NCI-H2029 treated with DMSO at 0.1 percent for 48 hours (cell line): ENCODE data around the gene DOCK3.
A peak's percentile ranks its signal among the peaks of the same experiment; 100 is the strongest.
"Not testable (repeated sequence)": the region's sequence is repeated elsewhere in the genome, so short reads cannot be mapped to it uniquely, and the experiment has no call there.

ENCODE experiments used
- DNase-seq: peaks from one replicate; lab custom pipeline; 2025; lab: John Stamatoyannopoulos, UW

The DOCK3 gene

DNA sequence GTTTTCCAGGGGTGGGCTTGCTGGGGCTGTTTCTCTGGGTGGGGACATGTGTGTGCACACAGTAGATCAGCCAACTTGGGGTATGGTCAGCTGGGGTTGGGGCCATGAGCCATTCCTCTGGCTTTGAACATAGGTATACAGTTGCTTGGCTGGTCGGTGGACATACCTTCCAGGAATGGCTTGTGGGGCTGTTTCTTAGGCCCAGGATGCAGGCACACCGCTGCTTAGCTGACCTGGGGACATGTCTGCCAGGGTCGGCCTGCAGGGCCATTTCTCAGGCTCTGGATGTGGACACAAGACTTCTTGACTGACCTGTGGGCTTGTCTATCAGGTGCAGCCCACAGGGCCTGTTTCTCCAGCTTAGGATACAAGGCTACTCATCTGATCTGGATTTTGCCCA lies 130.6 kb downstream of the DOCK3 start:
- no peak for DNase-seq

DNA sequence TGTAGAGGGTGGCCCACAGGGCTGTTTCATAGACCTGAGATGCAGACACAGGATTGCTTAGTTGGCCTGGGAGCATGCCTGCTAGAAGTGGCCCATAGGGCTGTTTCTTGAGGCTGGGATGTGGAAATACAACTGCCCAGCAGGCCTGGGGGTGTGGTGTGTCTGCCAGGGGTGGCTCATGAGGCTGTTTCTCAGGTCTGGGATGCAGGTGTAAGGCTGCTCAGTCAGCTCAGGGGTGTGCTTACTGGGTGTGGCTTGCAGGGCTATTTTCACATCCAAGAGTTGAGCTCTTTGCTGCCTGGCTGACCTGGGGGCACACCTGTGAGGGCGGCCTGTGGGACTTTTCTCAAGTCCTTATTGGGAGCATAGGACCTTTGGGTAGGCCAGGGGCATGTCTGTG lies 131.3 kb downstream of the DOCK3 start:
- DNase-seq = no peak

GRCh38 chr3:50806806-50807205 lies 132.1 kb downstream of the DOCK3 start:
- DNase-seq = no peak

- peak; percentile 38 for DNase-seq
Observed at GRCh38 chr3:50807266-50807665, 132.5 kb downstream of the DOCK3 start.

DNA sequence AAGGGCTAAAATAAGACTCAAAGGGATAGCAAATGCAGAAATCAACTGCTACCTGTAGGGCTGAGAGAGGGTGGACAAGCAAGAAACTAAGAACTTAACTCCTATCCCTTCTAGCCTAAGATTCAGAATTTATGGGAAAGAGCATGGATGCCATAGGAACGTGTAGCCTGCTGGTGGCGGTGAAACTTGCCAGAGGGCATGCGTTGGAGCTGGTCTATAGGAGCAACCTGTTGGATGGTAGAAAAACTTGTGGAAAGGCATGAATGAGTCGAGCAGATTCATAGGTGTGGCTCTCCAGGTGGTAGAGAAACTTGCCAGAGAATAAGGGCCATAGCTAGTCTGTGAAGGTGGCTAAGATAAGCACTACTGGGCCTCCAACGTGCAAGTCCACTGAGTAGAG lies 137.2 kb downstream of the DOCK3 start:
- no peak for DNase-seq

GRCh38 chr3:50815844-50816243 lies 141.1 kb downstream of the DOCK3 start:
- DNase-seq = no peak

DNA sequence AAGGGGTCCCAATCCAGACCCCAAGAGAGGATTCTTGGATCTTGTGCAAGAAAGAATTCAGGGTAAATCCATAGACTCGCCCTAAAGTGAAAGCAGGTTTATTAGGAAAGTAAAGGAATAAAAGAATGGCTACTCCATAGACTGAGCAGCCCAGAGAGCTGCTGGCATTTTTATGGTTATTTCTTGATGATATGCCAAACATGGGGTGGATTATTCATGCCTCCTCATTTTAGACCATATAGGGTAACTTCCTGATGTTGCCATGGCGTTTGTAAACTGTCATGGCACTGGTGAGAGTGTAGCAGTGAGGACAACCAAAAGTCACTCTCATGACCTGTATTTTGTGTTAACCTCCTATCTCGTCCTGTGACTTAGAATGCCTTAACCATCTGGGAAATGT lies 142.2 kb downstream of the DOCK3 start:
- DNase-seq = no peak

- no peak for DNase-seq
Observed at GRCh38 chr3:50817756-50818529, 143.2 kb downstream of the DOCK3 start.

GRCh38 chr3:50819882-50820281 lies 145.2 kb downstream of the DOCK3 start:
- DNase-seq = no peak

- no peak for DNase-seq
Observed at GRCh38 chr3:50825841-50826240, 151.1 kb downstream of the DOCK3 start.

DNA sequence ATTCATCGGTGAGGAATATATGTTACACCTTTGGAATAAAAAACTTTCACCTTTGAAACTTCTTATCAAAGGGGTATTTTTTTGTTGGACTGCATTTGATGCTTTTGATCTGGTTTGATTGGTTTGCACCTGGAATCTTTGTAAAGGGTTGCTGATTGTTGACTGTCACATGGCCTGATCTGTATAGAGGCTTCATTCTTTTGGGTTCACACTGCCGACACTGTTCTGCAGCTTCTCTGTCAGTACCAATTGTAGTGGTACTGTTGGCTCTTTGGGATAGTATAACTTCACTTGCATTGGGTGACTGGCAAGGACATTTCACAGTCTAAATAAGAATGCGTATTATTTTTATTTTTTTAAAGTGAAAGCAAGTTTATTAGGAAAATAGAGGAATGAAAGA lies 155.7 kb downstream of the DOCK3 start:
- no peak for DNase-seq

DNA sequence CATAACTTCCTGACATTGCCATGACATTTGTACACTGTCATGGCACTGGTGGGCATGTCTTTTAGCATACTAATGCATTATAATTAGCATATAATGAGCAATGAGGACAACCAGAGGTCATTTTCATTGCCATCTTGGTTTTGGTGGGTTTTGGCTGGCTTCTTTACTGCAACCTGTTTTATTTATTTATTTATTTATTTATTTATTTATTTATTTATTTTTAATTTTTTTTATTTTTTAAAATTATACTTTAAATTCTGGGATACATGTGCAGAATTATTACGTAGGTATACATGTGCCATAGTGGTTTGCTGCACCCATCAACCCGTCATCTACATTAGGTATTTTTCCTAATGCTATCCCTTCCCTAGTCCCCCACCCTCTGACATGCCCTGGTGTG lies 156.3 kb downstream of the DOCK3 start:
- not testable (repeated sequence) for DNase-seq

DNA sequence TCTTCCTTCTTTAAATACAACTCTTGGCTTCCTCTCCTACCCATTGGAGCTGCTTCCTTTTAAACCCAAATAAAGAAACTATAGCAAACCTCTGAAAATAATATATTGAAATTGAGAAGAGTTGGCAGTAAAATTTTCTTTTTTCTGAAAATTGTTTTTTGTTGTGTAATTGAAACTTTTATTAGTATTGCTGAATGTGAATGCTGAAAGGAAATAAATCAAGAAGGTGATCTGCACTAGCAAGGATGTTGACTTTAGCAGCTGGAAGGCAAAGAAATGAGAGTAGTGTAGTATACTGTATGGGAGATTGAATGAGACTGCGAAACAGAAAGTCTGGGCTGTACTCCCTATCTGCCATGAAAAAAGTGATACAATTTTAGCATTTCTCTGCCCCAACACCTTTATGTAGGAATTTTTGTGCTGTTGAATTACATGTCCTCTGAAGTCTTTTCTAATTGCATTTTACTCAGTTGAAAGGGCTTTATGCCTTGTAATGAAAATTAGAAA lies 166.3 kb downstream of the DOCK3 start:
- DNase-seq = no peak

DNA sequence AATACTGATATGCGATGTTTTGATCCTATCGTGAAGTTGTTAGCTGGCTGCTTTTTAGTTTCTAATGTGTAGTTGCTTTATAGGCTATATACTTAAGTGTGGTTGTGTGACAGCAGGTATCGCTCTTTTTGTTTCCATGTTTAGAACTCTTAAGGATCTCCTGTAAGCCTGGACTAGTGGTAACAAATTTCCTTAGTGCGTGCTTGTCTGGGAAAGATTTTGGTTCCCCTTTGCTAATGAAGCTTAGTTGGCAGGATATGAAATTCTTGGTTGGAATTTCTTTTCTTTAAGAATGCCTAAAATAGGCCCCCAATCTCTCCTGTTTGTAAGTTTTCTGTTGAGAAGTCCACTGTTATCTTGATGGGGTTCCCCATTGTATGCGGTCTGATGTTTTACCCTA lies 173.6 kb downstream of the DOCK3 start:
- DNase-seq = no peak

GRCh38 chr3:50850639-50851511 lies 176.1 kb downstream of the DOCK3 start:
- no peak for DNase-seq

DNA sequence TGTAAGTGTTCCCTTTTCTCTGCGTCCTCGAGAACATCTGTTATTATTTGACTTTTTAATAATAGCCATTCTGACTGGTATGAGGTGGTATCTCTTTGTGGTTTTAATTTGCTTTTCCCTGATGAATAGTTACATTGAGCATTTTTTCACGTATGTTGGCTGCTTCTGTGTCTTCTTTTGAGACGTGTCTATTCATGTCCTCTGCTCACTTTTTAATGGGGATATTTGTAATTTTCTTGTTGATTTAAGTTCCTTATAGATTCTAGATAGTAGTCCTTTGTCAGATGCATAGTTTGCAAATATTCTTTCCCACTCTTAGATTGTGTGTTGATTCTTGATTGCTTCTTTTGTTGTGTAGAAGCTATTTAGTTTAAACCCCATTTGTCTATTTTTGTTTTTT lies 179.2 kb downstream of the DOCK3 start:
- DNase-seq = no peak

- no peak for DNase-seq
Observed at GRCh38 chr3:50862221-50862620, 187.5 kb downstream of the DOCK3 start.

DNA sequence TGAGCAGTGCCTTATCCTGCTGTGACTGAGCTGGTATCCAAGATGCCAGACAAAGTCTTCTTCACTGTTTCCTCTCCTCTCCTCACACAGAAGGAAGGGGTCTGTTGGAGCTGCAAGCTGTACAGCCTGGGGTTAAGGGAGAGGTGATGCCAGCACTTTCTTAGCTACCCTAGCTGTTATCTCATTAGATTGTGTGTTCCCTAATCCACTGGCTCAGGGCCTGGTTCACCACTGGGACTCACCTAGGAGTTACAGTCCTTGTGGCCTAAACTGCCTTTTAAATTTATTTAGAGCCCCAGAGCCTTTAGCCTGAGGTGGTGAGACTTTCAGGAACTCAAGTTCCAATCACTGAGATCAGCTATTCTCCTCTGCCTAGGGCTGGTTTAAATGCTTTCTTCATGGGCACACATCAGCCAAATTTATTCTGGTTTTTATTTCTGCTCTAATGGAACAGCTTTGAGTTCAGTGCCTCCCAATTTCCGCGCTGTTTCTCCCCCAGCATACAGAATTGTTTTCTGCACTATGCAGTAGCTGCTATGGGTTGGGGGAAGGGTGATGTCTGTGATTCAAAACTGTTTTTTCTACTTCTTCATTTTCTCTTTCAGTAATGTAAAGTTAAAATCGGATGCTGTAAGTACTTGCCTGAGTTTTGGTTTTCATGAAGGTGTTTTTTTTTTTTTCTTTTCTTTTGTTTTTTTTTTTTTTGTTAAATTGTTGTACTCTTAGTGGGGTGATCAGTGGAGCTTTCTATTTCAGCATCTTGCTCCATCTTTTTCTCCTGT lies 198.8 kb downstream of the DOCK3 start:
- no peak for DNase-seq

- DNase-seq = not testable (repeated sequence)
Observed at GRCh38 chr3:50874876-50875275, 200.1 kb downstream of the DOCK3 start.

DNA sequence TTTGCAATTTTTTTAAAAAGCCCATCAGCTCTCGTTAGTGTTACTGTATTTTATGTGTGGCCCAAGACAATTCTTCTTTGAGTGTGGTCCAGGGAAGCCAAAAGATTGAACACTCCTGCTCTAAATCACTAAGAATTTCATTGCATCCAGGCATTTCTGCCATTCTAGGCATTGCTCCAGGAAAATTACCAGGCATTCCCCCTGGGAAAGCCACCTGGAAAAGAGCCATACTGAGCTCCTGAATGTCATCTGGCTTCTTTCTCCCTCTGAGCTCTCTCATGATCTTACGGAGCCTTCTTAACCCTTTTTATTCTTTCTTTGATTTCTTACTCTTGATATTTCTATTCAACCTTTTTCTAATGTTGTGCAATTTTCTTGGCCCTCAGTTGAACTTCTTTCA lies 202.2 kb downstream of the DOCK3 start:
- DNase-seq = no peak

GRCh38 chr3:50882733-50883132 lies 208.0 kb downstream of the DOCK3 start:
- not testable (repeated sequence) for DNase-seq

- no peak for DNase-seq
Observed at GRCh38 chr3:50883755-50884154, 209.0 kb downstream of the DOCK3 start.
